ENCODE measurements around the gene PLA2G2C.
A peak's percentile ranks its signal among the peaks of the same experiment; 100 is the strongest.
"Not testable (repeated sequence)": the region's sequence is repeated elsewhere in the genome, so short reads cannot be mapped to it uniquely, and the experiment has no call there.

The PLA2G2C gene

DNA sequence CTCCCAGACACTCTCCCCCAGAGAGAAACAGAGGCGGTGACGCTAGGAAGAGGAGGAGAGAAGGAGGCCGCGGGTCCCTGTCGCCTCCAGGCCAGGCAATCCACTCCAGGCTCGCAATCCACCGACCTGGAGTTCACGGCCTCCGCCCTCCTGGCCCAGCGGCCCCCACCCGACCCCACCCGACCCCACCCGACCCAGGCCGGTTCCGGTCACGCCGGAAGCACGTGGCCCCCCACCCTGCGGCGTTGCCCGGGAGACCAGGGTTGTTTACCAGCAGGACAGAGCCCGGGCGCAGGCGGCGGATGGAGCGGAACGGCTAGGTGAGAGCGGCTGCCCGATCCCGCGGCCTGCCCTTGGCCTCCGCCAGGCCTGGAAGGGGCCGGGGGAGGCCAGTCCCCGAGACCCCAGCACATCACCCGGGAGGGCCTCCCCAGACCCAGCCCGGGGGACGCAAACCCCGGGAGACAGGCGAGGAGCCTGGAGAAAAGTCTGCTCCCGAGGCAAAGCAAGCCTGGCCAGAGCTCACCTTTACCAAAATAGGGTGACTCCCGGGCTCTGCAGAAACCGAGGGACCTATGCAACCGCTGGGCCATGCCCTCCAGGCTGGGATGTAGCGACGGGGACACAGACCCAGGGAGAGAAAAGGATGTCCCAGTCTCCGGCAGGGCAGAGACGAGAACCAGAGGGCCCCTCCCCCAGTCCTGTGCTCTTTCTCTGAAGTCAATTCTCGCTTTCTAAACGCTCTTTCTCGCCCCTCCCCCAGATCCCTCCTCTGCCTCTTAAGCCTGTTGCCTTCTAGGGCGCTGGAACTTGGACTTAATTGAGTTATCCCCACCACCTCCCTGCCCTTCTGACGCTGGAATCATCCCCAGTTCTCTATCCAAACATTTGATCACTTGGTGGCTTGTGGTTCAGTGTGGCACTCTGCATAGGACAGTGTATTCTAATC lies at the start of gene PLA2G2C, which contains the start of gene UBXN10:
PLA2G2C (minus strand) TSS at position 685 of the 949 bp plus-strand sequence. CDS start 9,155 bp downstream, outside the sequence.
UBXN10 (plus strand) TSS at position 263 of the 949 bp plus-strand sequence. CDS start 4,466 bp downstream, outside the sequence.
- no peak for DNase-seq

- no peak for DNase-seq
Observed at GRCh38 chr1:20234788-20235535, 48.6 kb upstream of the PLA2G2C start.

DNA sequence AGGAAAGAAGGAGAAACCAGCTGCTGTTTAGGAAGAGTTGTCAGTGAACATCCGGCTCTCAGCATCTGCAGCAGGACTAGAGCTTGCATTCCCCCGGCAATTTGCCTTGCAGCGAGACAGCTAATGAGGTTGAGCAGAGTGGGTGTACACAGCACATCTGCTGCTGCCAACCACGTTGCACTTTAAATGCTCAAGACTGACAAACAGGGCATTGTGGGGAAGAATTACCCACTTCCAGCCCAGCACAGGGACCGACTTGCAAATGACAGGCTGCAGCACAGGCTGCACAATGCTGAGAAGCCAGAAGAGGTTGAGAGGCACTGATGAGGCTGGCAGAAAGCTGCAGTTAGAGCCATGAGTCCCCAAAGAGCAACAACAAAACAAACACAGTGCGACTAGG lies 47.5 kb upstream of the PLA2G2C start:
- no peak for DNase-seq

- DNase-seq: peak; percentile 14
Observed at GRCh38 chr1:20233394-20233793, 47.1 kb upstream of the PLA2G2C start.

DNA sequence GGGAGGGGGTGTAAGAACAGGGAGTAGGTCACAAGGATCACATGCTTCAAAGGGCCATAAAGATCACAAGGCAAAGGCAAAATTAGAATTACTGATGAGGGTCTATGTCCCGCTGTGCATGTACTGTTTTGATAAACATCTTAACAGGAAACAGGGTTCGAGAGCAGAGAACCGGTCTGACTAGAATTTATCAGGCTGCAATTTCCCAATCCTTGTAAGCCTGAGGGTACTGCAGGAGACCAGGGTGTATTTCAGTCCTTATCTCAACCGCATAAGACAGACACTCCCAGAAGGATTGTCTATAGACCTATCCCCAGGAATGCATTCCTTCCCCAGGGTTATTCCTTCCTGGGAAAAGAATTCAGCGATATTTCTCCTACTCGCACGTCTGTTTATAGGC lies 46.2 kb upstream of the PLA2G2C start:
- DNase-seq: not testable (repeated sequence)

- no peak for DNase-seq
Observed at GRCh38 chr1:20229171-20229570, 42.9 kb upstream of the PLA2G2C start.

DNA sequence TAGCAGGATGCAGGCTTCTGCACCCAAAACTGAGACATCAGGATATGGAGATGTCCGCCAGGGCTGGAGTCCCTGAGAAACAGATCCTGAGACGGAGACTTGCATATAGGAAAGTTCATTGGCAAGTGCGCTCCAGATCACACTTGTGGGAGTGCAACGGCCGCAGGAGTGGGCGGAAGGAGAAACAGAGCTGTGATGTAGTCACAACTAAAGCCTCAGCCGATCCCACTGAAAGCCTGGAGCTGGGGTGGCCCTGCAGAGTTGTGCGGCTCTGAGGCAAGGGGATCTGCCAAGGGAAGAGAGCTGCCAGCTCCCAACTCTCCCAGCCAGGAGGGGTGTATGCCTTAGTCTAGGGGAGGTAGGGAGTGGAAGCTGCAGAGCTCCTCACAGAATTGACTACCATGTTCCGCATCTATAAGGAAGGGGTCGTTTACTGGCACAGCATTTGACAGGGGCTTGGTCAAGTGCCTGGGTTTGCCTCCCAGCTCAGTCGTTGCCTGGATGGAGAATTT lies 42.1 kb upstream of the PLA2G2C start:
- no peak for DNase-seq

DNA sequence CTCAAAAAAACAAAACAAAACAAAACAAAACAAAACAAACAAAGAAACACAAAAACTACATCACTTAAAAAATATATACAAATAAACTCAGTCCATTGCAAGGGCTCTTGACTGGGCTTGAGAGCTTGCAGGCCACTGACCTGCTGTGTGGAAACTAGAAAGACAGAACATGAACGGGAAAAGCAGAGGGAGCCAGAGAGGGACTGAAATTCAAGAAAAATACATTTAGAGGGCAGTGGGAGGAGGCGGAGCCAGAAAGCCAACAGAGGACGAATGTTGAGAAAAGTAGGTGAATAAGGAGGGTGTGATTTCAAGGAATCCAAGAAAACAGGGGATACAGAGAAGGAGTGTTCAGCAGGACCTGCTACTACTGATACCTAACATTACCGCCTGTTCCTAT lies 41.4 kb upstream of the PLA2G2C start:
- no peak for DNase-seq

GRCh38 chr1:20224546-20224945 lies 38.2 kb upstream of the PLA2G2C start:
- no peak for DNase-seq

DNA sequence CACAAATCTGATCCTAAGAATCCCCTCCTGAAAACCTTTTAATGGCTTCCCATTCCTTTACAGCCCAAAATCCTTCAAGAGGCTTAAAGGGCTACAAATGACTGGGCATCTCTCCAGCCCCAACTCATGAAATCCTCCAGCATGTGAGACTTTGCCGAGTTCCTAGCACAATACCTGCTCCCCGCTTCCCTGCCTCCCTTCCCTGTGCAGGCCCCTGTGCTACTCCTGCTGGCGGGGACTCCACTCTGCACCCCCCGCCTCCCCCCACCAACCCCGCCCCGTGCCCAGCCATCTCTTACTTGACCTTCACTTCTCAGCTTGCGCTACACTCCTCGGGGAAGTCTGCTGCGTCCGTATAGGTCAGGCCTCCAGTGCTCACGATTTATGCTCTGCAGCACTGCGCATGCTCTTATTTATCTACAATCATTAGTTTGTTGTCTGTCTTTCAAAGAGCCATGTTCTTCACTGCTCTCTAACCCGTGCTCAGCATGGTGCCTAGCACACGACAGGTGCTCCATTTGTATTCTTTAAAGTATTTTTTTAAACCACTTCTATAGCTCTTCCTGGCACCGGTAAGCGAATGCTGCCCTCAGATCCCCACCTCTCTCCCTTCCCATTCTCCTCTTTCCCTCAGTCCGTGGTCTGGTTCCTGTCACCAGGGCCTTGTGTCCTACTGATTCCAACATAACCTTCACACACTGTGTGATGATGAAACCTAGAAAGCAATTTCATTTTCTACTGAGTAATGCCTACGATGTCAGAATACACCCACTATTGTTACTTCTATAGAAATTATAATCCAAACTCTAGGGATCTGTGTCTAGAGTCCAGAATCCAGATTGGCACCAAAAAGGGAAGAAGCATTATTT lies 37.5 kb upstream of the PLA2G2C start:
- DNase-seq: no peak

- no peak for DNase-seq
Observed at GRCh38 chr1:20223106-20223505, 36.8 kb upstream of the PLA2G2C start.

DNA sequence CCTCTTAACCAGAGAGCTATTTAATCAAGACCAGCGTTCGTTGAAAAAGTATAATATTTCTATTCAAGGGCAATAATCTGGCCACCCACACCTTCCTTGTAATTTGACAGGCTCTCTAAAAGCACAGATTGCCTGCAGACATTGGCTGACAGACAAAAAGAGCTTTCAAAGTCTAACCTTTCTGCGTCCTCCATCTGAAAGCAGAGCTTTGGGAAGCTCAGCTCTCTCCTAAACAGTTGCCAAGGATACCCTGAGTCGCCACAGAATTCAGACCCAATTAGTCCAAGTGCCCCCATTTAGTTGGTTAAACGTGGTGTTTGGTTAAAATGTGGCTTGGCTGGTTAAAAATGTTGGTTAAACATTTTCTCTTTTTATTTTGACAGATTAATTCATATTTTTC lies 33.7 kb upstream of the PLA2G2C start:
- no peak for DNase-seq

DNA sequence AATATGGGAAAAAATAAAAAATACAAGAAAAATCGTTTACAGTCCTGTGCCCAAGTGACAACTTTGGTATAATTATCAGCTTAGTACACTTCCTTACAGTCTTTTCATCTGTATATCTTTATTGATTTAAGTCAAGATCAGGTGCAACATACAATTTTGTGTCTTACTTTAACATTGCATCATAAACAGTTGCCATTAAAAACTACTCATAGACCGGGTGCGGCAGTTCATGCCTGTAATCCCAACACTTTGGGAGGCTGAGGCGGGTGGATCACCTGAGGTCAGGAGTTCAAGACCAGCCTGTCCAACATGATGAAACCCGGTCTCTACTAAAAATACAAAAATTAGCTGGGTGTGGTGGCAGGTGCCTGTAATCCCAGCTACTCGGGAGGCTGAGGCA lies 32.7 kb upstream of the PLA2G2C start:
- not testable (repeated sequence) for DNase-seq

- peak; percentile 9 for DNase-seq
Observed at GRCh38 chr1:20216574-20216973, 30.3 kb upstream of the PLA2G2C start.

DNA sequence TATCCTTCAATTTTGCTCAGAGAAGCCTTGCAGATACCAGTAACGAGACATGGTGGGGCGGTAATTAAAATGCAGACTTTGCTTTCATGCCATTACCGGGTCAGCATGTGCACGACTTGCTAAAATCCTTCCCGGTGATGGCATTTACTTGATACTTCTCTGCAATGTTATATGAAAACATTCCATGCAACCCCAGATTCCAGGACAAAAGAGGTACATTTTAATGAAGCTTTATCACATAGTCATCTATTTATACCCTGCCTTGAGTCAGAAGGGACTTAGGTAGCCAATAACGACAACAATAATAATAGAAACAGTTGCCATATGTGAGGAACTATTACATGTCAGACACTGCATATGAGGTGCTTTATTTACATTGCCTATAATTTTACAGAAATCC lies 29.4 kb upstream of the PLA2G2C start:
- DNase-seq: no peak

- DNase-seq: peak; percentile 49
Observed at GRCh38 chr1:20212685-20213331, 26.5 kb upstream of the PLA2G2C start.

GRCh38 chr1:20212085-20212684 lies 25.9 kb upstream of the PLA2G2C start:
- DNase-seq: no peak

- no peak for DNase-seq
Observed at GRCh38 chr1:20211511-20211931, 25.2 kb upstream of the PLA2G2C start.

GRCh38 chr1:20210736-20211460 lies 24.6 kb upstream of the PLA2G2C start:
- DNase-seq: no peak

DNA sequence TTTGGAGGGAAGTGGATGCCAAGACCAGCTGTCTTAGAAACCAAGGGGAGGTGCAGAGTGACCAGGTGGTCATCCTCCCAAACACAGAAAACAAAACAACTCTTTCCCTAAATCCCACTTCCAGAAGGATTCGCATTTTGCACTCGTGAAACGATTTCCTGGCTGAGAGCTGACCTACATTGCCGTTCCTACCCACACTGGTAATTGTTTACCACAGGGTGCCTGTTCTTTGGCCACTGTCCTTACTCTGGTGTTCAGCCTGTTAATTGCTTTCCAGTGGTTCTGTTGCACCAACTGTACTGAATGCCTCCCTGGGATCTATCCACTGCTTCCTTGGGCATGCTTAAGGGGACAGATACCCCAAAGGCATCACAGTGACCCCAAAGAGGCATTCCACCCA lies 23.2 kb upstream of the PLA2G2C start:
- DNase-seq: no peak

DNA sequence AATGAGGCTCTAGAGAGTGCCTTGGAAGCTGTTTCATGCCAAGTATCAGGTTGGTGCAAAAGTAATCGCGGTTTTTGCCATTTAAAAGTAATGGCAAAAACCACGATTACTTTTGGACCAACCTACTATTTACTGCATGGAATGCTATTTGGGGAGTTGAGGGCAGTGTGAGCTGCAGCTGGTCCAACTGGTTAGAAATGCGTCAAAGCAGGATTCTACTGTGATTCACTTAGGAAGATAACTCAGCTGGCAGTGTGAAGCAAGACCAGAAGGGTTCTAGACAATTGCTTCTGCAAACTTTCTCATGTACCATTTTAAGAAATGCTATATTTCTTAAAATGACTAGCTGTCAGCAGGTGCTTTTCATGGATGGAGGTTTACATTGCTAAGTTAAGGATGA lies 21.2 kb upstream of the PLA2G2C start:
- DNase-seq: no peak

All from fibroblast of upper back skin (primary cell).